Mucosa of rectum (tissue), 2 donors: ENCODE measurements around the gene CPHXL.

Source experiments
- H3K27ac ChIP-seq, 2 donors: one replicate each; pipeline ENCODE4 v1.7.0; 2013; ENCODE audit warnings: inconsistent platforms in 2 of 2, low read depth in 2 of 2, low read length in 2 of 2
- H3K27me3 ChIP-seq, 2 donors: one replicate each; pipeline ENCODE4 v1.7.0; 2013; ENCODE audit warnings: low read length in 2 of 2; ENCODE audit not compliant: control insufficient read depth in 2 of 2, insufficient read depth in 2 of 2
- H3K36me3 ChIP-seq, 2 donors: one replicate each; pipeline ENCODE4 v1.7.0; 2013; ENCODE audit warnings: low read length in 2 of 2; ENCODE audit not compliant: control insufficient read depth in 2 of 2, insufficient read depth in 2 of 2
- H3K4me1 ChIP-seq, 2 donors: one replicate each; pipeline ENCODE4 v1.7.0; 2013; ENCODE audit warnings: low read length in 2 of 2, mild to moderate bottlenecking in 1 of 2; ENCODE audit not compliant: control insufficient read depth in 2 of 2, insufficient read depth in 2 of 2
- H3K4me3 ChIP-seq, 2 donors: one replicate each; pipeline ENCODE4 v1.7.0; 2013; ENCODE audit warnings: low read length in 2 of 2
- H3K9ac ChIP-seq, 2 donors: one replicate each; pipeline ENCODE4 v1.7.0; 2013; ENCODE audit warnings: low read length in 2 of 2, low read depth in 1 of 2, mild to moderate bottlenecking in 1 of 2
- H3K9me3 ChIP-seq, 2 donors: one replicate each; pipeline ENCODE4 v1.7.0; 2013; ENCODE audit warnings: low read length in 2 of 2; ENCODE audit not compliant: control insufficient read depth in 2 of 2
- donor health status: healthy.
- donor health status: Normal muscosa, but diverticular disease.

CPHXL gene

DNA sequence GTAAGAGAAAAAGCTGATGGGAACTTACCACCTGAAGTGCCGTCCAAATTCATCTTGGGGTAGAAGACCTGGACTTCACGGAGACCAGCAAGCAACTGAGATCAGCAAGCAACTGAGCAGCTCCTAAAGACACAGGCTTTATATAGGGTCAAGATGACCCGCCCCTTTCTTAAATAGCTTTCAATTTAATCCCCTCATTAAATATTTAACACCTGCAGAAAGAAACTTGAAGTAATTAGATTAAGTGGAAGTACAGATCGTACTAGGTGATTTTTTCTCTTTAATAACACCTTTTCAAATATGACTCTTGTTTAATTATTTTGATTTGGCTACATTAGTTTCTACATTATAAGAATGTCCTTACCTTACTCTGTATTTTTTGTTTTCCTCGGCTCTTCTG lies at the start of gene CPHXL:
CPHXL (minus strand) TSS at position 101 of the 400 bp plus-strand sequence; CDS start at position 53, 48 bp downstream.
- Histone ChIP-seq H3K27me3 (no peaks in the 10 kb centered on the region), H3K36me3 (no peaks in the 10 kb centered on the region), H3K4me1 (no peaks in the 10 kb centered on the region), H3K27ac (no peak within 1 kb of the TSS), H3K9ac (no peak within 1 kb of the TSS), H3K4me3 (no peak within 1 kb of the TSS), H3K9me3 (no peaks in the 10 kb centered on the region)

GRCh38 chr16:75774197-75774596 lies 47.9 kb upstream of the CPHXL start:
- Histone ChIP-seq H3K36me3 (no peaks in the 10 kb centered on the region), H3K9me3 (peaks cover 0 to 3% of the 10 kb centered on the region in 2 donors), H3K4me3 (no peak overlapping the region), H3K27me3 (no peaks in the 10 kb centered on the region), H3K27ac (no peak overlapping the region), H3K4me1 (no peaks in the 10 kb centered on the region), H3K9ac (no peak overlapping the region)

DNA sequence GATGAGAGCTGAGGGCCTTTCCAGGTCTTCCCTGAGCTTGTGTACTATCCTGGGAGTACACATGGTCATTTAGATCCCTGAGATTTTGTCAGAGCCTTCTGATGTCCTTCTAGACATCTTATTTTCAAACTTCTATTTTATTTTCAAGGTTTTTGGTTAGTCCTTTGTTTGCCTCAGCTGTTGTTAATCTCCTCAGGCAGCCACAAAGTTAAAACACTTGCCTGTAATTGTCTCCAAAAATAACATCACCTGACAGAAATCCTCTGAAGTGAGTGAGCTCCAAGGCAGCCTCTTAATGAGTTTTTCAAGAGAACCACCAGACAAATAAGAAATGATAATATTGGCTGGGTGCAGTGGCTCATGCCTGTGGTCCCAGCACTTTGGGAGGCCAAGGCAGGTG lies 43.8 kb upstream of the CPHXL start:
- H3K27ac ChIP-seq = no peak overlapping the region
- no peaks in the 10 kb centered on the region for H3K36me3 ChIP-seq
- no peaks in the 10 kb centered on the region for H3K4me1 ChIP-seq
- H3K27me3 ChIP-seq = no peaks in the 10 kb centered on the region
- H3K4me3 ChIP-seq = no peak overlapping the region
- H3K9ac ChIP-seq = no peak overlapping the region
- H3K9me3 ChIP-seq = peaks cover 0 to 3% of the 10 kb centered on the region in 2 donors

- Histone ChIP-seq H3K4me3 (peak overlapping the region in 1 of 2 donors; percentile 10), H3K27me3 (no peaks in the 10 kb centered on the region), H3K9ac (no peak overlapping the region), H3K4me1 (no peaks in the 10 kb centered on the region), H3K27ac (no peak overlapping the region), H3K36me3 (no peaks in the 10 kb centered on the region), H3K9me3 (no peaks in the 10 kb centered on the region)
Observed at GRCh38 chr16:75764154-75764768, 38.0 kb upstream of the CPHXL start.

GRCh38 chr16:75763204-75763603 lies 36.9 kb upstream of the CPHXL start:
- H3K27me3 ChIP-seq = no peaks in the 10 kb centered on the region
- H3K27ac ChIP-seq = no peak overlapping the region
- H3K36me3 ChIP-seq = no peaks in the 10 kb centered on the region
- no peaks in the 10 kb centered on the region for H3K9me3 ChIP-seq
- H3K4me3 ChIP-seq = no peak overlapping the region
- no peak overlapping the region for H3K9ac ChIP-seq
- no peaks in the 10 kb centered on the region for H3K4me1 ChIP-seq

DNA sequence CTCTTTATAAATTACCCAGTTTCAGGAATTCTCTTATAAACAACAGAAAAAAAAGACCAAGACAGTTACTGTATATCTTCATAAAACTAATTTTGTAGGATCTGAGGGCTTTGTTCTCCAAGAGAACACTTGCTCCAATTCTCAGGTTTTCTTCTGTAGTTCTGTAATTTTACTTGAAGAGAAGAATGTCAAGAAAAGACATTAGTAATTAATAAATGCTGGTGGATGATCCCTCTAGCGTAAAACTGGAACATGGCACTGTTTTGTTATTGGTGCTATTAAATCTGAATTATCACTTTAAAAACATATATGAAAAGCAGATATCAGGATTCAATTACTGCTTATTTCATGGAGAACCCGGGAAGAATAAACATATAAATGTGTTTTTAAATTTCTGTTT lies 36.5 kb upstream of the CPHXL start:
- H3K4me3 ChIP-seq = no peak overlapping the region
- H3K27ac ChIP-seq = no peak overlapping the region
- H3K9me3 ChIP-seq = no peaks in the 10 kb centered on the region
- H3K27me3 ChIP-seq = no peaks in the 10 kb centered on the region
- H3K4me1 ChIP-seq = no peaks in the 10 kb centered on the region
- H3K9ac ChIP-seq = no peak overlapping the region
- H3K36me3 ChIP-seq = no peaks in the 10 kb centered on the region

DNA sequence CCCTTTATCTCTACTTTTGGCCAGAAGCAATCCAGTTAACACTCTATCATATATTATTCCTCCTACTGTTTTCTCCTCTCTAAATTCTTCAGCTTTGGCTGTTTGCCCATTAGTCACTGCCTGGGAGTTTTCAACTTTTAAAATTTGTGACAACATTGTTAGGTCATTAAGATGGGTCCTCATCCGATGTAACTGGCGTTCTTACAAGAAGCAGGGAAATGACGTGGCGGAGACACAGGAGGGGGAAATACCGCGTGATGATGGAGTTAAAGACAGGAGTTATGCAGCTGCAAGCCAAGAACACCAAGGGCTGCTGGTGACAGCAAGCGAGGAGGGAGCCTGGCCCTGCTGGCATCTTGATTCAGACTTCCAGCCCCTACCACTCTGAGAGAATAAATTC lies 34.8 kb upstream of the CPHXL start:
- Histone ChIP-seq H3K9me3 (no peaks in the 10 kb centered on the region), H3K9ac (no peak overlapping the region), H3K4me1 (no peaks in the 10 kb centered on the region), H3K36me3 (no peaks in the 10 kb centered on the region), H3K4me3 (no peak overlapping the region), H3K27me3 (no peaks in the 10 kb centered on the region), H3K27ac (no peak overlapping the region)

- no peaks in the 10 kb centered on the region for H3K9me3 ChIP-seq
- H3K36me3 ChIP-seq = no peaks in the 10 kb centered on the region
- H3K9ac ChIP-seq = no peak overlapping the region
- H3K27me3 ChIP-seq = no peaks in the 10 kb centered on the region
- no peaks in the 10 kb centered on the region for H3K4me1 ChIP-seq
- H3K27ac ChIP-seq = no peak overlapping the region
- H3K4me3 ChIP-seq = no peak overlapping the region
Observed at GRCh38 chr16:75760018-75760519, 33.8 kb upstream of the CPHXL start.

DNA sequence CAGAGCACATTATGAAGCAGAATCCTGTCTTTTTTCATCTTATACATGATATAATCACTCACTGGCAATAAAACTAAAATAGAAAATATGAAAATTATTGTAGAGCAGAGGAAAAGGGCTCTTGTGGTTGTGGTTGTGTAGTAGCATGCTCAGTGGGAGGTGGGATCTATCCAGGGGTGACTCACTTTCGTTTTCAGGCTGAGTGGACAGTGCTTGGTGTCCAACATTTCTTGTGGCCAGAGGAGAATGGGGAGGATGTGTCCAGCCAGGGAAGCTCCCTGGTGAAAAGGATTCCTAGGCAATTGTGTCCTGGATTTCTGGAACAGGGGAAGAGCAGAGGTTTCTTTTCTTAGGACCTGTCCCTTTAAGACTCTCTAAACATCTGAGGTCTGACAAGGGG lies 31.9 kb upstream of the CPHXL start:
- Histone ChIP-seq H3K27ac (no peak overlapping the region), H3K36me3 (no peaks in the 10 kb centered on the region), H3K27me3 (no peaks in the 10 kb centered on the region), H3K4me3 (no peak overlapping the region), H3K9me3 (no peaks in the 10 kb centered on the region), H3K4me1 (peaks cover 0 to 6% of the 10 kb centered on the region in 2 donors), H3K9ac (no peak overlapping the region)

GRCh38 chr16:75754141-75754540 lies 27.9 kb upstream of the CPHXL start:
- H3K9me3 ChIP-seq = no peaks in the 10 kb centered on the region
- no peak overlapping the region for H3K4me3 ChIP-seq
- no peaks in the 10 kb centered on the region for H3K27me3 ChIP-seq
- H3K36me3 ChIP-seq = no peaks in the 10 kb centered on the region
- no peak overlapping the region for H3K27ac ChIP-seq
- H3K4me1 ChIP-seq = peaks cover 4 to 12% of the 10 kb centered on the region in 2 donors
- no peak overlapping the region for H3K9ac ChIP-seq
